Measurements from ENCODE around the gene ADGRF1.
"Not testable (repeated sequence)": the region's sequence is repeated elsewhere in the genome, so short reads cannot be mapped to it uniquely, and the experiment has no call there.

The ADGRF1 gene

GRCh38 chr6:47042275-47042791 is at the start of gene ADGRF1:
TSS of gene ADGRF1 (minus strand) at chr6:47042332. CDS start at chr6:47029061, 13,271 bp downstream.
- no peak for DNase-seq

- DNase-seq, result no peak
Measured at GRCh38 chr6:47090881-47091280, 48.7 kb upstream of the ADGRF1 start.

- DNase-seq, result not testable (repeated sequence)
Measured at GRCh38 chr6:47089473-47089872, 47.3 kb upstream of the ADGRF1 start.

GRCh38 chr6:47086051-47086770 is 44.1 kb upstream of the ADGRF1 start:
- DNase-seq, result no peak

GRCh38 chr6:47084610-47085009 is 42.5 kb upstream of the ADGRF1 start:
- DNase-seq, result no peak

- no peak for DNase-seq
Measured at GRCh38 chr6:47083586-47084047, 41.5 kb upstream of the ADGRF1 start.

GRCh38 chr6:47080083-47080596 is 38.0 kb upstream of the ADGRF1 start:
- DNase-seq, result no peak

GRCh38 chr6:47079638-47080037 is 37.5 kb upstream of the ADGRF1 start:
- DNase-seq, result no peak

GRCh38 chr6:47078991-47079390 is 36.9 kb upstream of the ADGRF1 start:
- DNase-seq, result no peak

- DNase-seq, result no peak
Measured at GRCh38 chr6:47076422-47077344, 34.6 kb upstream of the ADGRF1 start.

- DNase-seq, result no peak
Measured at GRCh38 chr6:47075741-47076421, 33.7 kb upstream of the ADGRF1 start.

- DNase-seq, result no peak
Measured at GRCh38 chr6:47075168-47075567, 33.0 kb upstream of the ADGRF1 start.

- DNase-seq, result no peak
Measured at GRCh38 chr6:47073125-47074110, 31.3 kb upstream of the ADGRF1 start.

- no peak for DNase-seq
Measured at GRCh38 chr6:47072667-47073066, 30.5 kb upstream of the ADGRF1 start.

GRCh38 chr6:47071681-47072080 is 29.5 kb upstream of the ADGRF1 start:
- DNase-seq, result no peak

GRCh38 chr6:47070461-47070860 is 28.3 kb upstream of the ADGRF1 start:
- DNase-seq, result no peak

- DNase-seq, result no peak
Measured at GRCh38 chr6:47069156-47069555, 27.0 kb upstream of the ADGRF1 start.

GRCh38 chr6:47066418-47066817 is 24.3 kb upstream of the ADGRF1 start:
- no peak for DNase-seq

- DNase-seq, result no peak
Measured at GRCh38 chr6:47064274-47064673, 22.1 kb upstream of the ADGRF1 start.

- no peak for DNase-seq
Measured at GRCh38 chr6:47062346-47062745, 20.2 kb upstream of the ADGRF1 start.
